GM12878 (cell line): Measurements from ENCODE around the gene CCDC51. TPM values are rescaled to one million over a fixed set of nuclear protein-coding genes. Genes with fewer than 3 reads are reported as not detected.

ENCODE experiments used
- ATAC-seq: fragments of 200-7000 bp; cut with Tn5 transposase; 3 replicates; pipeline ENCODE4 v1.9.1; 2020; ENCODE audit warnings: mild to moderate bottlenecking, moderate library complexity
- BruUV-seq: library from RNA; stranded (reverse); fragments of 400-500 nt; replicated peaks from 2 replicates; lab custom pipeline; 2021; lab: Mats Ljungman, UMichigan
- CTCF ChIA-PET: fragments of 300-600 bp; sonication (Branson Sonifier 250); formaldehyde crosslinking; extraction: SDS; loops from one replicate; lab custom pipeline; 2021; ENCODE audit warnings: inconsistent platforms; lab: Yijun Ruan, JAX
- POLR2A ChIA-PET: fragments of 350-600 bp; formaldehyde crosslinking; extraction: SDS; loops from one replicate; lab custom pipeline; 2021; ENCODE audit warnings: inconsistent platforms; lab: Charles Lee
- RAD21 ChIA-PET: fragments of 300-600 bp; sonication (Branson Sonifier 250); formaldehyde crosslinking; loops from one replicate; lab custom pipeline; 2023; ENCODE audit warnings: antibody characterized with exemption; ENCODE audit not compliant: unreplicated experiment; lab: Charles Lee
- SMC1A ChIA-PET: fragments of 300-600 bp; sonication (Branson Sonifier 250); formaldehyde crosslinking; loops from one replicate; lab custom pipeline; 2023; ENCODE audit not compliant: unreplicated experiment, uncharacterized antibody; lab: Charles Lee
- DNase-seq: peaks from one replicate; pipeline ENCODE4 v3.0.0-alpha.2; 2011; ENCODE audit warnings: low read depth, low spot score
- FAIRE-seq: peaks from 3 replicates; lab custom pipeline; 2011; peaks lifted over from hg19 to GRCh38; lab: Jason Lieb, UNC
- H2AFZ ChIP-seq: 2 replicates; pipeline ENCODE4 v1.6.0; 2011; ENCODE audit warnings: low read depth, low read length, control low read depth; ENCODE audit not compliant: control insufficient read depth
- H3K27ac ChIP-seq: 2 replicates; pipeline ENCODE4 v1.5.1; 2011; ENCODE audit warnings: control low read depth; ENCODE audit not compliant: control insufficient read depth, insufficient read depth
- H3K27me3 ChIP-seq, 2 experiments: replicated peaks in 1 of 2; 2 replicates each; pipeline versions ENCODE4 v1.6.0 to v1.6.1; 2011; ENCODE audit warnings: low read length in 1 of 2; ENCODE audit not compliant: control insufficient read depth in 2 of 2, insufficient read depth in 2 of 2
- H3K36me3 ChIP-seq, 2 experiments: 2 replicates each; pipeline ENCODE4 v1.5.1; 2011; ENCODE audit warnings: low read length in 1 of 2; ENCODE audit not compliant: control insufficient read depth in 2 of 2, insufficient read depth in 2 of 2
- H3K4me1 ChIP-seq: 2 replicates; pipeline ENCODE4 v1.6.1; 2011; ENCODE audit warnings: mild to moderate bottlenecking, low read length, moderate library complexity, mixed read lengths; ENCODE audit not compliant: control insufficient read depth, insufficient read depth
- H3K4me2 ChIP-seq: 2 replicates; pipeline ENCODE4 v1.6.0; 2011; ENCODE audit warnings: control low read depth; ENCODE audit not compliant: control insufficient read depth, insufficient read depth
- H3K4me3 ChIP-seq: fragments of 200-600 bp; sonication (generic); 2 replicates; pipeline ENCODE4 v1.5.1; 2016
- H3K79me2 ChIP-seq: 2 replicates; pipeline ENCODE4 v1.6.0; 2011; ENCODE audit warnings: low read length; ENCODE audit not compliant: control insufficient read depth, insufficient read depth
- H3K9ac ChIP-seq: 2 replicates; pipeline ENCODE4 v1.8.0; 2011; ENCODE audit warnings: low read length, control low read depth, mixed read lengths; ENCODE audit not compliant: control insufficient read depth, insufficient read depth
- H3K9me3 ChIP-seq: replicated peaks from 3 replicates; pipeline ENCODE4 v1.5.1; 2011; ENCODE audit warnings: mild to moderate bottlenecking, low read length; ENCODE audit not compliant: control insufficient read depth, insufficient read depth
- H4K20me1 ChIP-seq: 2 replicates; pipeline ENCODE4 v1.6.0; 2011; ENCODE audit not compliant: control insufficient read depth, insufficient read depth
- TAF1 ChIP-seq: IDR thresholded peaks from 2 replicates; pipeline ENCODE4 v1.6.1; 2011; ENCODE audit warnings: mild to moderate bottlenecking, low read depth, low read length, borderline replicate concordance
- USF1 ChIP-seq: IDR thresholded peaks from 2 replicates; pipeline ENCODE4 v1.6.1; 2011; ENCODE audit warnings: borderline replicate concordance, low read depth, mild to moderate bottlenecking, moderate library complexity, mixed read lengths, low read length; ENCODE audit not compliant: insufficient read depth; ENCODE audit errors: extremely low read length
- WGBS: methylation state at CpG from one replicate; pipeline ENCODE4 v1.1.6; 2016; ENCODE audit warnings: low lambda C conversion rate; ENCODE audit not compliant: insufficient replicate concordance, insufficient coverage; ENCODE audit errors: missing lambda C conversion rate; 5-methylcytosine and 5-hydroxymethylcytosine counted together
- in situ Hi-C: fragments of 300-500 bp; cut with MboI; formaldehyde crosslinking; loops from 9 replicates; pipeline ENCODE4 v1.14.3; 2018; ENCODE audit warnings: mixed read lengths
- intact Hi-C: fragments of 100-400 bp; cut with micrococcal nuclease; formaldehyde crosslinking; loops from one replicate; pipeline ENCODE4 v1.14.2; 2022; ENCODE audit not compliant: unreplicated experiment
- polyA plus RNA-seq, 11 experiments: library from polyadenylated mRNA; depleted of rRNA in 4 of 11; unstranded in 6 of 11; stranded (reverse) in 5 of 11; fragments of >200 nt; fragmentation: Nextera tagmentation in 4 of 11; fragmentation: Illumina TruSeq in 1 of 11; extraction: Ambion mirVana in 4 of 11; extraction: Trizol in 1 of 11; gene quantifications; 1 replicate in 1 of 11; 2 replicates in 10 of 11; pipeline versions ENCODE4 v1.2.1 to v1.2.3, GENCODE V29; 2011 to 2016; ENCODE audit warnings: inconsistent platforms in 2 of 11, missing spikeins in 2 of 11, low read depth in 1 of 11
- total RNA-seq, 4 experiments: library from RNA; depleted of rRNA in 3 of 4; stranded (reverse); fragments of >200 nt in 3 of 4; fragmentation: Illumina TruSeq in 1 of 4; extraction: Trizol in 1 of 4; gene quantifications; 2 replicates each; pipeline versions ENCODE4 v1.2.1 to v1.2.3, GENCODE V29; 2013 to 2021

Gene CCDC51
- total and polyA plus RNA-seq, 10 of the 15 experiments (the other 5 are each of a cell fraction or from before 2014, with no cell fraction given), result 10.6 to 54.9 (median 28.5) TPM

GRCh38 chr3:48434591-48435222 is 5.2 kb downstream of the CCDC51 start:
- H3K36me3 ChIP-seq, result peaks cover 2 to 16% of the 10 kb centered on the region in 2 experiments; a peak in 2 of 4 replicates
- DNase-seq (no peak), FAIRE-seq (no peak), ATAC-seq (no peak)
- no peak overlapping the region for H3K4me2 ChIP-seq
- RAD21 ChIA-PET, result interaction anchor here (2.7 to 3.5 kb wide), 2 partner anchors 33 to 34 kb away, joined by 28 to 259 read pairs; no protein-coding TSS in a partner anchor
- H3K4me1 ChIP-seq, result peaks cover 29% of the 10 kb centered on the region
- POLR2A ChIA-PET, result no interaction called here
- H3K4me3 ChIP-seq, result no peak overlapping the region
- 76% methylated on average over 15 of the region's 15 CpGs for WGBS
- no peak overlapping the region for H2AFZ ChIP-seq
- no peaks in the 10 kb centered on the region for H3K9me3 ChIP-seq
- TF ChIP-seq TAF1 (no peak), USF1 (peak; percentile 61)
- intact Hi-C loops (no loop called here), in situ Hi-C loops (loop anchor here (5.0 kb wide), 3 partner anchors 32 to 202 kb away; no protein-coding TSS in a partner anchor)
- CTCF ChIA-PET, result interaction anchor here (1.0 to 12.5 kb wide), 12 partner anchors 17 to 395 kb away, joined by 3 to 757 read pairs (median 62); partner anchors contain the start of genes CAMP and PFKFB4
- peaks cover 9% of the 10 kb centered on the region for H3K79me2 ChIP-seq
- no peaks in the 10 kb centered on the region for H3K27me3 ChIP-seq
- SMC1A ChIA-PET, result interaction anchor here (0.9 to 11.5 kb wide), 4 partner anchors 33 to 204 kb away, joined by 3 to 287 read pairs (median 34); no protein-coding TSS in a partner anchor
- no peak overlapping the region for H3K27ac ChIP-seq
- BruUV-seq, result no TSS peak
- no peaks in the 10 kb centered on the region for H4K20me1 ChIP-seq
- H3K9ac ChIP-seq, result no peak overlapping the region
